MCF 10A (cell line): Measurements from ENCODE around the gene OBI1. TPM values are rescaled to one million over a fixed set of nuclear protein-coding genes. Genes with fewer than 3 reads are reported as not detected.

Experiments used
- BruUV-seq: library from RNA; stranded (reverse); fragments of 400-500 nt; replicated peaks from 2 replicates; lab custom pipeline; 2021; lab: Mats Ljungman, UMichigan
- CTCF ChIA-PET: fragments of 300-600 bp; sonication (Branson Sonifier 250); formaldehyde crosslinking; extraction: SDS; loops from one replicate; lab custom pipeline; 2021; ENCODE audit warnings: antibody characterized with exemption, inconsistent platforms; lab: Yijun Ruan, JAX
- POLR2A ChIA-PET: fragments of 300-600, 350-650 bp; sonication (Branson Sonifier 250); formaldehyde crosslinking; extraction: SDS; loops from one replicate; lab custom pipeline; 2020; ENCODE audit warnings: antibody characterized with exemption, inconsistent platforms; lab: Yijun Ruan, JAX
- DNase-seq: peaks from one replicate; pipeline ENCODE4 v3.0.0-alpha.2; 2018; ENCODE audit not compliant: unreplicated experiment
- H3K27ac Mint-ChIP-seq: one replicate; pipeline ENCODE4 v1.8.0; 2022; ENCODE audit warnings: mild to moderate bottlenecking, low read depth, mixed read lengths; ENCODE audit not compliant: unreplicated experiment
- H3K27me3 Mint-ChIP-seq: one replicate; pipeline ENCODE4 v1.8.0; 2022; ENCODE audit warnings: mixed read lengths; ENCODE audit not compliant: insufficient read depth, unreplicated experiment
- H3K36me3 Mint-ChIP-seq: one replicate; pipeline ENCODE4 v1.8.0; 2022; ENCODE audit warnings: mild to moderate bottlenecking, moderate library complexity, mixed read lengths; ENCODE audit not compliant: insufficient read depth, unreplicated experiment
- H3K4me1 Mint-ChIP-seq: one replicate; pipeline ENCODE4 v1.8.0; 2022; ENCODE audit warnings: mixed read lengths; ENCODE audit not compliant: insufficient read depth, unreplicated experiment
- H3K4me3 Mint-ChIP-seq: one replicate; pipeline ENCODE4 v1.8.0; 2022; ENCODE audit warnings: mild to moderate bottlenecking, moderate library complexity, mixed read lengths; ENCODE audit not compliant: unreplicated experiment
- H3K9me3 Mint-ChIP-seq: one replicate; pipeline ENCODE4 v1.8.0; 2022; ENCODE audit warnings: mixed read lengths; ENCODE audit not compliant: unreplicated experiment
- CTCF ChIP-seq: fragments of 200-600 bp; IDR thresholded peaks from one replicate; pipeline ENCODE4 v1.8.0; 2022; ENCODE audit warnings: antibody characterized with exemption, mild to moderate bottlenecking; ENCODE audit not compliant: unreplicated experiment
- intact Hi-C: fragments of 100-400 bp; cut with micrococcal nuclease; formaldehyde crosslinking; loops from 2 replicates; pipeline ENCODE4 v1.14.1; 2022
- total RNA-seq: library from RNA; stranded (reverse); gene quantifications from 2 replicates; pipeline ENCODE4 v1.2.3, GENCODE V29; 2022

Gene OBI1
- total RNA-seq, 1 experiment from 2014 or later, result 9.3 TPM

DNA sequence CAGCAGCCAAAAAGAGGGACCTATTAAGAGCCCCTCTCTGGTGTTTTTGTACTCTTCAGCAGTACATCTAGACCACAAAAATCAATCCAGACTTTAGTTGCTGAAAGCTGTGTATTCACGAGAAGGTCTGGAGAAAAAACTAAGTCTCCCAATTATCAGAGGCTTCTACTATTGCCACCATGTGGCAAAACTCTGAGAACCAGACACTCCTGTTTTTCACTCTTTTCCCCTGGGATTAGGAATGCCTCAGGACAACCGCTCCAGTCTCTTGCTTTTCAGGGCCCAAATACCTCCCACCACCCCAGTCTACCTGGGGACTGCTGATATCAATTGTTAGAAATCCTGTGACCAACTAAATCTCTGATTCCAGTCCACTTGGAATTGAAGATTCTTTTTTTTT lies 30.1 kb upstream of the OBI1 start:
- TF ChIP-seq CTCF, result no peak
- Mint-ChIP-seq H3K27ac (no peak overlapping the region), H3K36me3 (no peaks in the 10 kb centered on the region), H3K9me3 (no peaks in the 10 kb centered on the region), H3K4me3 (no peak overlapping the region), H3K4me1 (no peaks in the 10 kb centered on the region), H3K27me3 (peaks cover 65% of the 10 kb centered on the region)
- no peak for DNase-seq
- CTCF ChIA-PET, result interaction anchor here (0.6 to 0.8 kb wide), 3 partner anchors 10 to 541 kb away, joined by 3 to 5 read pairs (median 3); no protein-coding TSS in a partner anchor
- POLR2A ChIA-PET, result no interaction called here
- intact Hi-C loops, result loop anchor here (5.0 kb wide), 1 partner anchor 447 kb away; no protein-coding TSS in a partner anchor
- no TSS peak for BruUV-seq

DNA sequence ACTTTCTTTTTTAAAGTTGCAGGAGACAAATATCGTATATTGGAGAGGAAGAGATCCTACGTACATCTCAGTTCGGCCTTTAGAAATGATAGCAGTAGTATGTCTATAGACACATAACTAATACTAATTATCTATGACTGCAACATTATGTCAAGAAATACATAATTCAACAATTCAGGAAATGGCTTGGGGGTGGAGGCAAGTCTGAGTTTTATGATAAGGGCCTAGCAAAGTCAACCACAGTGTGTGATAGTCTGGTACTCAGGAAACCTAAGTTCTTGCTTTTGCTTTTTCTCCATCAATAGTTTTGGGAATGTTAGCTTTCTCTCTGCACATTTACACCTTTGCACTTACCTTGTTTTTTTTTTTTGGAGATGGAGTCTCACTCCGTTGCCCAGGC lies 27.5 kb upstream of the OBI1 start:
- H3K9me3 Mint-ChIP-seq, result no peaks in the 10 kb centered on the region
- no peak overlapping the region for H3K4me3 Mint-ChIP-seq
- ChIA-PET POLR2A (no interaction called here), CTCF (no interaction called here)
- no peak for DNase-seq
- H3K36me3 Mint-ChIP-seq, result no peaks in the 10 kb centered on the region
- TF ChIP-seq CTCF, result no peak
- intact Hi-C loops, result loop anchor here (5.0 kb wide), 1 partner anchor 444 kb away; no protein-coding TSS in a partner anchor
- BruUV-seq, result no TSS peak
- H3K27me3 Mint-ChIP-seq, result peaks cover 66% of the 10 kb centered on the region
- no peak overlapping the region for H3K27ac Mint-ChIP-seq
- no peaks in the 10 kb centered on the region for H3K4me1 Mint-ChIP-seq

GRCh38 chr13:78680576-78681350 lies 21.8 kb upstream of the OBI1 start:
- ChIA-PET CTCF (no interaction called here), POLR2A (no interaction called here)
- BruUV-seq, result no TSS peak
- Mint-ChIP-seq H3K4me3 (no peak overlapping the region), H3K27ac (no peak overlapping the region), H3K9me3 (no peaks in the 10 kb centered on the region), H3K27me3 (peaks cover 35% of the 10 kb centered on the region), H3K4me1 (no peaks in the 10 kb centered on the region), H3K36me3 (no peaks in the 10 kb centered on the region)
- DNase-seq, result no peak
- no peak for TF ChIP-seq CTCF
- intact Hi-C loops, result no loop called here

- no peaks in the 10 kb centered on the region for H3K9me3 Mint-ChIP-seq
- no peak for TF ChIP-seq CTCF
- no peaks in the 10 kb centered on the region for H3K4me1 Mint-ChIP-seq
- no TSS peak for BruUV-seq
- H3K27ac Mint-ChIP-seq, result no peak overlapping the region
- intact Hi-C loops, result no loop called here
- ChIA-PET CTCF (no interaction called here), POLR2A (no interaction called here)
- H3K36me3 Mint-ChIP-seq, result no peaks in the 10 kb centered on the region
- H3K27me3 Mint-ChIP-seq, result peaks cover 35% of the 10 kb centered on the region
- no peak for DNase-seq
- H3K4me3 Mint-ChIP-seq, result no peak overlapping the region
Observed at GRCh38 chr13:78680115-78680561, 21.2 kb upstream of the OBI1 start.
